HepG2 (cell line): ENCODE results near the gene IL18. TPM values are rescaled to one million over a fixed set of nuclear protein-coding genes. Genes with fewer than 3 reads are reported as not detected.

Experiments used
- ATAC-seq: fragments of 200-7000 bp; cut with Tn5 transposase; 3 replicates; pipeline ENCODE4 v1.9.1; 2020; ENCODE audit warnings: mild to moderate bottlenecking, moderate library complexity
- BruUV-seq: library from RNA; stranded (reverse); fragments of 400-500 nt; replicated peaks from 2 replicates; lab custom pipeline; 2021; lab: Mats Ljungman, UMichigan
- CTCF ChIA-PET: fragments of 300-600 bp; formaldehyde crosslinking; extraction: SDS; loops from one replicate; lab custom pipeline; 2021; ENCODE audit warnings: low total read pairs, inconsistent platforms, low intra/inter-chr PET ratio; lab: Yijun Ruan, JAX
- POLR2A ChIA-PET: fragments of 350-600 bp; sonication (Branson Sonifier 250); formaldehyde crosslinking; loops from one replicate; lab custom pipeline; 2020; ENCODE audit warnings: antibody characterized with exemption, inconsistent platforms; lab: Yijun Ruan, JAX
- DNase-seq: peaks from one replicate; pipeline ENCODE4 v3.0.0-alpha.2; 2015; ENCODE audit warnings: low spot score
- FAIRE-seq: peaks from 3 replicates; lab custom pipeline; 2011; peaks lifted over from hg19 to GRCh38; lab: Jason Lieb, UNC
- H2AFZ ChIP-seq: one replicate; pipeline ENCODE4 v1.6.1; 2011; ENCODE audit warnings: low read length, inconsistent platforms
- H3K27ac ChIP-seq: fragments of 300-600 bp; 3 replicates; pipeline ENCODE4 v1.8.0; 2011; ENCODE audit warnings: mixed run types, mild to moderate bottlenecking, mixed read lengths, low read length, inconsistent platforms; ENCODE audit not compliant: insufficient read depth; ENCODE audit errors: extremely low read length
- H3K27me3 ChIP-seq, 2 experiments: fragments of 200-600 bp in 1 of 2; 2 replicates in 1 of 2; 3 replicates in 1 of 2; pipeline versions ENCODE4 v1.6.0 to v1.8.0; 2011; ENCODE audit warnings: low read length in 2 of 2, mild to moderate bottlenecking in 2 of 2, moderate library complexity in 2 of 2, inconsistent platforms in 1 of 2; ENCODE audit not compliant: insufficient read depth in 2 of 2, control insufficient read depth in 1 of 2
- H3K36me3 ChIP-seq, 2 experiments: fragments of 200-600 bp in 1 of 2; replicated peaks in 1 of 2; 2 replicates in 1 of 2; 3 replicates in 1 of 2; pipeline versions ENCODE4 v1.5.1 to v1.8.0; 2011; ENCODE audit warnings: low read length in 2 of 2, inconsistent platforms in 1 of 2; ENCODE audit not compliant: insufficient read depth in 2 of 2, control insufficient read depth in 1 of 2
- H3K4me1 ChIP-seq: 2 replicates; pipeline ENCODE4 v1.5.1; 2012; ENCODE audit warnings: low read length, inconsistent platforms; ENCODE audit not compliant: insufficient read depth
- H3K4me2 ChIP-seq: 2 replicates; pipeline ENCODE4 v1.6.0; 2011; ENCODE audit warnings: low read depth, low read length, inconsistent platforms
- H3K4me3 ChIP-seq, 3 experiments: fragments of 200-600 bp in 1 of 3; sonication (generic), shearing (Covaris generic) in 1 of 3; replicated peaks in 1 of 3; 2 replicates each; pipeline ENCODE4 v1.5.1; 2011 to 2016; ENCODE audit warnings: low read length in 3 of 3, inconsistent platforms in 2 of 3, low read depth in 2 of 3, mild to moderate bottlenecking in 2 of 3, control low read depth in 1 of 3, mixed read lengths in 1 of 3; ENCODE audit not compliant: insufficient read depth in 1 of 3
- H3K79me2 ChIP-seq: one replicate; pipeline ENCODE4 v1.6.1; 2011; ENCODE audit warnings: low read length, inconsistent platforms; ENCODE audit not compliant: insufficient read depth
- H3K9ac ChIP-seq: 2 replicates; pipeline ENCODE4 v1.6.0; 2011; ENCODE audit warnings: mild to moderate bottlenecking, low read depth, low read length, inconsistent platforms; ENCODE audit not compliant: insufficient read depth
- H3K9me3 ChIP-seq: 2 replicates; pipeline ENCODE4 v1.5.1; 2012; ENCODE audit warnings: mild to moderate bottlenecking, low read length
- H4K20me1 ChIP-seq: 2 replicates; pipeline ENCODE4 v1.6.0; 2011; ENCODE audit warnings: inconsistent platforms, mild to moderate bottlenecking, low read length, moderate library complexity; ENCODE audit not compliant: insufficient read depth
- ADNP ChIP-seq: sonication (generic); formaldehyde crosslinking; IDR thresholded peaks from 2 replicates; pipeline ENCODE4 v1.4.0; 2020; ENCODE audit warnings: missing genetic modification reagents
- ARID5B ChIP-seq: IDR thresholded peaks from 2 replicates; pipeline ENCODE4 v1.4.0; 2020; ENCODE audit warnings: mild to moderate bottlenecking, missing genetic modification reagents
- CENPX ChIP-seq: sonication (generic); formaldehyde crosslinking; IDR thresholded peaks from 2 replicates; pipeline ENCODE4 v1.9.0; 2021; ENCODE audit warnings: mild to moderate bottlenecking, missing genetic modification reagents, moderate library complexity
- GATAD1 ChIP-seq: IDR thresholded peaks from 2 replicates; pipeline ENCODE4 v1.6.1; 2016; ENCODE audit warnings: missing genetic modification reagents, missing compliant biosample characterization
- HOXA5 ChIP-seq: sonication (generic); formaldehyde crosslinking; IDR thresholded peaks from 2 replicates; pipeline ENCODE4 v1.4.0; 2020; ENCODE audit warnings: missing genetic modification reagents
- KDM5B ChIP-seq: sonication (generic); formaldehyde crosslinking; IDR thresholded peaks from 2 replicates; pipeline ENCODE4 v1.4.0; 2020; ENCODE audit warnings: missing genetic modification reagents, mild to moderate bottlenecking, borderline replicate concordance
- MLXIP ChIP-seq: sonication (generic); formaldehyde crosslinking; IDR thresholded peaks from 2 replicates; pipeline ENCODE4 v1.9.0; 2021; ENCODE audit warnings: missing genetic modification reagents, borderline replicate concordance
- MTA3 ChIP-seq: sonication (generic); formaldehyde crosslinking; IDR thresholded peaks from 2 replicates; pipeline ENCODE4 v1.4.0; 2020; ENCODE audit warnings: missing genetic modification reagents
- NFE2L1 ChIP-seq: sonication (generic); formaldehyde crosslinking; IDR thresholded peaks from 2 replicates; pipeline ENCODE4 v1.4.0; 2020; ENCODE audit warnings: missing genetic modification reagents, mild to moderate bottlenecking, borderline replicate concordance
- POGK ChIP-seq: sonication (generic); formaldehyde crosslinking; conservative IDR thresholded peaks from 2 replicates; pipeline ENCODE4 v1.8.0; 2022; ENCODE audit warnings: mild to moderate bottlenecking, moderate library complexity, missing genetic modification reagents
- RFX5 ChIP-seq: IDR thresholded peaks from 2 replicates; pipeline ENCODE4 v1.6.1; 2011; ENCODE audit warnings: low read depth, low read length, improper control_type of control experiment
- SMAD3 ChIP-seq: sonication (generic); formaldehyde crosslinking; IDR thresholded peaks from 2 replicates; pipeline ENCODE4 v1.4.0; 2020; ENCODE audit warnings: missing genetic modification reagents
- TSC22D2 ChIP-seq: sonication (generic); formaldehyde crosslinking; IDR thresholded peaks from 2 replicates; pipeline ENCODE4 v1.5.1; 2020; ENCODE audit warnings: missing genetic modification reagents, mild to moderate bottlenecking, borderline replicate concordance
- ZSCAN25 ChIP-seq: sonication (generic); formaldehyde crosslinking; IDR thresholded peaks from 2 replicates; pipeline ENCODE4 v1.8.0; 2022; ENCODE audit warnings: mild to moderate bottlenecking, missing genetic modification reagents
- WGBS: methylation state at CpG from one replicate; pipeline ENCODE4 v1.1.6; 2017; ENCODE audit warnings: low lambda C conversion rate; 5-methylcytosine and 5-hydroxymethylcytosine counted together
- in situ Hi-C: cut with HindIII; loops from 2 replicates; pipeline ENCODE4 v1.10.0; 2017; ENCODE audit warnings: low pct_unique_long_range_greater_than_20kb; ENCODE audit not compliant: extremely low pct_ligation_motif_present
- intact Hi-C: fragments of 100-400 bp; cut with micrococcal nuclease; formaldehyde crosslinking; loops from one replicate; pipeline ENCODE4 v1.10.0; 2022; ENCODE audit not compliant: unreplicated experiment
- polyA plus RNA-seq, 8 experiments: library from polyadenylated mRNA; depleted of rRNA in 3 of 8; stranded (reverse) in 7 of 8; unstranded in 1 of 8; fragments of >200 nt; fragmentation: Illumina TruSeq in 4 of 8; extraction: Trizol in 4 of 8; gene quantifications; 2 replicates each; pipeline versions ENCODE4 v1.2.1 to v1.2.3, GENCODE V29; 2011 to 2016; ENCODE audit warnings: low read depth in 4 of 8, missing spikeins in 1 of 8, mixed read lengths in 1 of 8; ENCODE audit not compliant: insufficient read depth in 1 of 8
- total RNA-seq, 5 experiments: library from RNA; depleted of rRNA; stranded (reverse); fragments of >200 nt; fragmentation: Illumina TruSeq; extraction: Trizol; gene quantifications; 2 replicates each; pipeline ENCODE4 v1.2.3, GENCODE V29; 2016; ENCODE audit warnings: low read depth in 1 of 5

Gene IL18
- total and polyA plus RNA-seq, 2 of the 13 experiments (the other 11 are each of a cell fraction or from before 2014, with no cell fraction given) = 0.89 to 2.7 TPM

GRCh38 chr11:112132737-112133136 lies 31.2 kb downstream of the IL18 start:
- POLR2A ChIA-PET = no interaction called here
- ATAC-seq (no peak), DNase-seq (no peak), FAIRE-seq (no peak)
- intact Hi-C loops (no loop called here), in situ Hi-C loops (no loop called here)
- no peak overlapping the region for H3K9ac ChIP-seq
- no peak overlapping the region for H2AFZ ChIP-seq
- no peaks in the 10 kb centered on the region for H3K36me3 ChIP-seq
- CTCF ChIA-PET = no interaction called here
- no peak overlapping the region for H3K27ac ChIP-seq
- no peaks in the 10 kb centered on the region for H3K27me3 ChIP-seq
- no peaks in the 10 kb centered on the region for H4K20me1 ChIP-seq
- no peaks in the 10 kb centered on the region for H3K79me2 ChIP-seq
- no TSS peak for BruUV-seq
- H3K4me3 ChIP-seq = no peak overlapping the region
- WGBS = 21% methylated on average over 2 of the region's 2 CpGs
- no peaks in the 10 kb centered on the region for H3K9me3 ChIP-seq
- no peaks in the 10 kb centered on the region for H3K4me1 ChIP-seq
- TF ChIP-seq ARID5B (CRISPR knock-in tag) (no peak), KDM5B (no peak), MTA3 (CRISPR knock-in tag) (no peak), RFX5 (no peak), SMAD3 (CRISPR knock-in tag) (no peak), POGK (CRISPR knock-in tag) (no peak), NFE2L1 (CRISPR knock-in tag) (no peak), GATAD1 (CRISPR knock-in tag) (no peak), CENPX (no peak), TSC22D2 (no peak), MLXIP (CRISPR knock-in tag) (no peak), HOXA5 (no peak), ADNP (CRISPR knock-in tag) (no peak), ZSCAN25 (CRISPR knock-in tag) (no peak)
- no peak overlapping the region for H3K4me2 ChIP-seq
